G401.6 (cell line): ENCODE data around the gene TASP1.

Experiments
- FAIRE-seq: peaks from 2 replicates; lab custom pipeline; 2012; peaks lifted over from hg19 to GRCh38; lab: Jason Lieb, UNC

Gene TASP1

DNA sequence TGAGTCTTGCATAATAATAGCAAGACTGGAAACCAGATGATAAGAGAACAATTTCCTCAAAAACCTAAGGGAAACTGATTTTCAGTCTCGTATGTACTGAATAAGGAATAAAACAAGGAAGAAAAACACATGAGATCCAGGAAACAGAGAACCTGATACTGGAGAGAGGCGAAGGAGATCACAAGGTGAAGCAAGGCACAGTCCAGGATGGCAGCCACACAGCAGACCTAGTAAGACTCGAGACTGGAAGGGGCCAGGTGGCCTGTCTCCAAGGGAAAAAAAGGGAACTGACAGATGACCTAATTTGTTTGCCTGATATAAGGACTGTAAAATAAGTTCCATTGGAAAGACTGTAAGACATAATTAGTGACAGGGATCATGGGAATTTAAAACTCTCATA lies 71.1 kb downstream of the TASP1 start:
- no peak for FAIRE-seq

DNA sequence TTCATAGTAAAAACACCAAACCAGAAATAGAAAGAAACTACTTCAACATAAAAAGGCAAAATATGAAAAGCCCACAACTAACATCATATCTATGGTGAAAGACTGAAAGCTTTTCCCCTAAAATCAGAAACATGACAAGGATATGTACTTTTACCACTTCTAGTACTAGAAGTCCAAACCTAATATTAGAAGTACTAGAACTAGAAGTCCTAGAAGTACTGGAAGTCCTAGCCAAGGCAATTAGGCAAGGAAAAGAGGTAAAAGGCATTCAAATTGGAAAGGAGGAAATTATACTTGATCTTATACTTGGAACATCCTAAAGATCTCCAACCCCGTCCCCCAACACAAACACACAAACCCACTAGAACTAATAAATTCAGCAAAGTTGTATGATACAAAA lies 74.9 kb downstream of the TASP1 start:
- no peak for FAIRE-seq

GRCh38 chr20:13554706-13555105 lies 84.0 kb downstream of the TASP1 start:
- no peak for FAIRE-seq

GRCh38 chr20:13554076-13554475 lies 84.7 kb downstream of the TASP1 start:
- no peak for FAIRE-seq

GRCh38 chr20:13552061-13552460 lies 86.7 kb downstream of the TASP1 start:
- FAIRE-seq: no peak

GRCh38 chr20:13549451-13549850 lies 89.3 kb downstream of the TASP1 start:
- FAIRE-seq: no peak

GRCh38 chr20:13546497-13547131 lies 92.1 kb downstream of the TASP1 start:
- peak; percentile 93 for FAIRE-seq

GRCh38 chr20:13545790-13546189 lies 92.9 kb downstream of the TASP1 start:
- FAIRE-seq: no peak

- no peak for FAIRE-seq
These were observed 94.9 kb downstream of the TASP1 start for GRCh38 chr20:13543783-13544182.

DNA sequence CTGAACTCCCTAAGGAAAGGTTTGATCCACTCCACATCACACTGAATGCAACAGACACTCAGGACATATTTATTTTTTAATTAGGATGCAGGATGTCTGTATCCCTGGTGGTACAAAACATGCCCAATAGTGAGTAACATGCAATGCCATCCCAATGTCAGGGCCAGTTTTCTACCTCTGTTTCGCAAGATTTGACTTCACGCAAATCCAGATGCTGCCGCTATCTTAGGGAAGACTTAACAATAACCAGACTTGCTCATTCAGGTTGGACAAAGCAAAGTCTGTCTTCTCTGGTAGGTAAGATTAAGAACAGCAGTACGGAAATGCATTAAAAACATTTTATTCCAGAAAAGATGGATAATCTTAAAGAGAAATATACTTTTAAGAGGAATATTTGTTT lies 103.1 kb downstream of the TASP1 start:
- no peak for FAIRE-seq

- FAIRE-seq: no peak
These were observed 104.8 kb downstream of the TASP1 start for GRCh38 chr20:13533946-13534345.

- no peak for FAIRE-seq
These were observed 108.6 kb downstream of the TASP1 start for GRCh38 chr20:13530146-13530545.

DNA sequence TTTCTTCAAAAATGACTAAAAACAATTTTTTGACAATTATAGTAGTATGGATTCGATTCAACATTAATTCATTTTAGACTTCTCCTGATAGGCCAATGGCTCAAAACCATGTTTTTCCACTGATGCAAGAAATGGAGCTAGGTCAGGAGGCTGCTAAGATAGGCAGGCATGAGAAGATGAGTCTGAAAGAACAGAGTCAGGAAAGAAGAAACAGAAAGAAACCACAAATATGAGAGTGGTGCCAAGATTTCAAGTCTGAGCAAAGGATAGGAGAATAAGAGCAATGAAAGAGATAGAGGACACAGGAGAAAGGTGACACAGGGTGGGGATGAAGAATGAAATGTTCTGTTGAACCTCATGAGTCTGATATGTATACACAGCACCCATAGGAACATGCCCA lies 112.2 kb downstream of the TASP1 start:
- FAIRE-seq: no peak

DNA sequence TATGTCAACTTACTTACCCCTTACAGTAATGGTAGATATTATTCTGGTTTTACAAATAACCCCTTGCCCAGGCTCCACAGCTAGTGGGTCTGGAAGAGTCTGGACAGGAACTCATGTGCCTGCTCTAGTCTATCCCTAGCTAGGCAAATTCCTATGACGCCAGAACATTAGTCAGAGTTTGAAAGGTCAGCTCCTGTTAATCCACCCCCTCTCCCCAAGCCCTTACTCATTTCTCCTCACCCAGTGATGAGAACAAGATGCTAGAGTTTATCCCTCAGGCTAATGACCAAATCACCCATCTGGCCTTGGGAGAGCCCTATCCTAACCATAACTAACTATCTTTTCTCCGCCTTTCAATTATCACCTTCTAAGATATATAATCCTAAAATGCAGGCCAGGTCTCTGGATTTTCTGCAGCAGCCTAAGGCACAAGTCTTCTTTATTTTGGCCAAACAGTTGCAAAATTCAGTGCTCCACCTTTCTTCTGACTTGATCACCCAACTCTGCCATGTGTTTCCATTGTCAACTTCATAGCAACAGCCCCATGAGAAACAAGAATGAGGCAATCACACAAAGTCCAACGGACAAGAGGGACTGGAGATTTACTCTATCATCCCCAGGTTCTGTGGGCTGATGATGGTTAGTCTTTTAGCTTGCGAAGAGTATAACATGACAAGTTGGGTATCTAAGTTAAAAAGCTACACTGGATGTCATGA lies 113.3 kb downstream of the TASP1 start:
- no peak for FAIRE-seq

DNA sequence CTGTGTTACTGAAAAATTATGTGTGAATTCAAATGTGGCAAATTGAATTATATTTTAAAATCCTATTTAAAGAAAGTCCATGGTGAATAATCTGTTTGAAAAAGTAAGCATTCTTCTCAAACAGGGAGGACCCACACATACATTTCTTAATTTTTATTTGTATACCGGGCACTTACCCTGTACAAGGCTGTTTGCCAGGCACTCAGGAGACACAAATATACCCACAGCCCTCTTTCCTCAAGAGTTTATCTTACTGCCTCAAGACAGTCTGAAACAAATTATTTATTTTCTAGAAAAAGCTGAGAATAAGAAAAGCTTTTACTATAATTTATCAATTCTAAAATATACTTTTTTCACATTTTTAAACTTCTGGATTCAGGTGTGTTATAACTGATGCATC lies 114.4 kb downstream of the TASP1 start:
- no peak for FAIRE-seq

GRCh38 chr20:13517831-13518230 lies 120.9 kb downstream of the TASP1 start:
- FAIRE-seq: no peak

GRCh38 chr20:13515796-13516558 lies 122.8 kb downstream of the TASP1 start:
- FAIRE-seq: no peak

DNA sequence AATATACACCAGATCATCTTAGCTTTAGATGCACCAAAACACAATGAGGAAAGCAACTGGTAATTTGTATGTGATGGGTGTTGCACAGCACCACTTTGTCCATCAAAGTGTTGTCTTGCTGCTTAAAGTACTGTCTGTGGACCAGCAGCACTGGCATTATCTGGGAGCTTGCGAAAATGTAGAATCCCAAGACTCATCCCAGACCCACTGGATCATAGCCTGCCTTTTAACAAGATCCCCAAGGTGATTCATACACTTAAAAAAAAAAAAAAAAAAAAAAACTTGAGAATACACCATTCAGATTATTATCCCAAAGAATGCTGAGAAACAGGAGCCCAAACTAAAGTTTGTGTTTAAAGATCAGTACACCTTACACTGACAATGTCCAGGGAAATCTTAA lies 123.4 kb downstream of the TASP1 start:
- FAIRE-seq: no peak

- no peak for FAIRE-seq
These were observed 127.8 kb downstream of the TASP1 start for GRCh38 chr20:13510837-13511488.

- no peak for FAIRE-seq
These were observed 131.1 kb downstream of the TASP1 start for GRCh38 chr20:13507646-13508045.

GRCh38 chr20:13501500-13501899 lies 137.2 kb downstream of the TASP1 start:
- no peak for FAIRE-seq

- no peak for FAIRE-seq
These were observed 144.7 kb downstream of the TASP1 start for GRCh38 chr20:13494019-13494418.

DNA sequence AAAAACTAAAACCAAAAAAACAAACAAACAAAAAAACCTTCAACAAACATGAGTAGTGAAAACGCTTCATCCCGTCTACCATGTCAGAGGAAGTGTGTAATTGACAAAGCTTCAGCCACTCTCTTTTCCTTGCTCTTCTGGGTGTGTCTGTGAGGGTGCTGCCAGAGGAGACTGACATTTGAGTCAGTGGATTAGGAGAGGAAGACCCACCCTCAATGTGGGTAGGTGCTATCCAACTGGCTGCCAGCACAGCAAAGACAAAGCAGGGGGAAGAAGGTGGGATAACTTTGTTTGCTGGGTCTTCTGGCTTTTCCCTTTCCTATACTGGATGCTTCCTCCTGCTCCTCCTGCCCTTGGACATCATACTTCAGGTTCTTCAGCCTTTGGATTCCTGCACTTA lies 145.6 kb downstream of the TASP1 start:
- FAIRE-seq: no peak
